ENCODE results near the gene ATG5. TPM values are rescaled to one million over a fixed set of nuclear protein-coding genes. Genes with fewer than 3 reads are reported as not detected.

The ATG5 gene
- 20.2 to 27.0 TPM (median 23.0 TPM) in 5 replicates for total RNA-seq (2022; extraction: Qiagen RNA extraction; ENCODE audit: low read depth)

DNA sequence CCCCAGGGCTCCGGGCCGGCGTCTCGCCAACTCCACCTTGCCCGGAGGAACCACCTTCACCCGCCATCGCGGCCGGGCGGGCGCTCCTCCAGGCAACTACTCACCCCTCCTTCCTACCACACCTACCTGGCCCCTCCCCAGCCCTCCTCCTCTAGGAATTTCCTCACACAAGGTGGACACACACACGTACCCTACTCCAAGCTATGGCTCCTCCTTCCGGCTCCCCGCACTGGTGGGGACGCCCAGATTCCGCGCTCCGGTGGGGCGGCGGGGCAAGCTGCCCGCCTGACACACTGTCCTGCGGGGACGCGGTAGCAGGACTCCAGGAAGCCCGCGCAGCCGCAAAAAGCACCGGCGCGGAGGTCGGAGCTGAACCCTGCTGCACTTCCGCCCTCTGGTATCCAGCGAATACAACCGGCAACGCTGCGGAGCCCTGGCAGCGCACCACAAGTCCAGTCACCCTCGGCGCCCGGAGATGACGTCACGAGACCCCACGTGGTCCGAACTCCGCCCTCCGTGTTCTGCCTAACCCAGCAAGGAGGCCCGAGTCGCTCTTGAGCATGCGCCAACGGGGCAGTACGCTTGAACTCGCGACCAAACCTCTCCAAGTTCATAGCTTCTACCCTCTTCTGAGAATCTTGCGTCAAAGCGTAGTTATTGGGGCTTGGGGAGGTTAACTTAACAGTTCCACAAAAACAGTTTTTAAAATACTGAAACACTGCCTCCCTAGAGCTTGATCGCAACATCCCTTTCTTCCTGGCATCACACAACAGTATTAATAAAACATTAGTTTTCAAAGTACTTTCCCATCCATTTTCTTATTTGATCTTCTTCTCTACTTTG, at the start of gene ATG5:
ATG5 (minus strand) TSS at position 425 of the 843 bp plus-strand sequence. CDS start 9,552 bp downstream, outside the sequence.

GRCh38 chr6:106360410-106360988, 34.9 kb upstream of the ATG5 start, which contains the start of gene CRYBG1:
CRYBG1 (plus strand) TSS chr6:106360717; CDS start chr6:106360909, 192 bp downstream.

Other genes with a start within 250 kb of the ATG5 start
- gene PRDM1, start 239.4 kb downstream of the ATG5 start, total RNA-seq (2022; extraction: Qiagen RNA extraction; ENCODE audit: low read depth), result 3.9 to 4.7 TPM (median 4.4 TPM) in 5 replicates
- 0.27 to 1.0 TPM (median 0.72 TPM) in 5 replicates for gene CRYBG1, start 35.0 kb upstream of the ATG5 start, total RNA-seq (2022; extraction: Qiagen RNA extraction; ENCODE audit: low read depth)

Measured in A549 treated with RU486 at 1 μM for 4 hours (cell line).